ENCODE measurements around the gene RASA2. TPM values are rescaled to one million over a fixed set of nuclear protein-coding genes. Genes with fewer than 3 reads are reported as not detected.

The RASA2 gene
- total RNA-seq, 1 experiment from 2014 or later = 17.1 TPM

- Histone ChIP-seq H3K4me1 (replicated peaks; ENCODE audit: insufficient read depth) (peaks cover 8% of the 10 kb centered on the region), H3K79me2 (ENCODE audit: low read depth) (no peaks in the 10 kb centered on the region), H3K27ac (no peak overlapping the region), H3K36me3 (ENCODE audit: low read depth) (no peaks in the 10 kb centered on the region), H3K4me2 (no peak overlapping the region), H3F3A (ENCODE audit: insufficient read depth, low read depth) (no peaks in the 10 kb centered on the region), H2AFZ (no peak overlapping the region), H4K20me1 (ENCODE audit: insufficient read depth) (no peaks in the 10 kb centered on the region), H3K9me3 (ENCODE audit: insufficient read depth, low read depth) (no peaks in the 10 kb centered on the region), H3K27me3 (ENCODE audit: insufficient read depth, low read depth) (no peaks in the 10 kb centered on the region), H3K9me2 (ENCODE audit: insufficient read depth) (no peaks in the 10 kb centered on the region), H3K4me3 (no peak overlapping the region)
- DNase-seq = no peak
- intact Hi-C loops (cut with micrococcal nuclease; ENCODE audit: unreplicated experiment) = loop anchor here (5.0 to 10.0 kb wide), 3 partner anchors 49 to 446 kb away; no protein-coding TSS in a partner anchor
- BruUV-seq (replicated peaks) = no TSS peak
- CTCF ChIA-PET = interaction anchor here (1.5 kb wide), 1 partner anchor 90 kb away, joined by 4 read pairs; no protein-coding TSS in a partner anchor
- POLR2A ChIA-PET (ENCODE audit: unreplicated experiment) = no interaction called here
- TF ChIP-seq CTCF (conservative IDR thresholded peaks at IDR 0.05) = no peak
- no peak for TF ChIP-seq EZH2 (IDR thresholded peaks at IDR 0.05; ENCODE audit: low read depth)
Measured at GRCh38 chr3:141450727-141451375, 36.0 kb upstream of the RASA2 start.

- no peak overlapping the region for H2AFZ ChIP-seq
- H4K20me1 ChIP-seq (ENCODE audit: insufficient read depth) = no peaks in the 10 kb centered on the region
- ChIA-PET CTCF (interaction anchor here (0.6 to 3.7 kb wide), 12 partner anchors 8 to 258 kb away, joined by 3 to 43 read pairs (median 4); no protein-coding TSS in a partner anchor), POLR2A (ENCODE audit: unreplicated experiment) (interaction anchor here (0.6 kb wide), 1 partner anchor 107 kb away, joined by 5 read pairs; no protein-coding TSS in a partner anchor)
- no peaks in the 10 kb centered on the region for H3K27me3 ChIP-seq (ENCODE audit: insufficient read depth, low read depth)
- H3K4me2 ChIP-seq = no peak overlapping the region
- no peaks in the 10 kb centered on the region for H3K9me2 ChIP-seq (ENCODE audit: insufficient read depth)
- no peaks in the 10 kb centered on the region for H3K79me2 ChIP-seq (ENCODE audit: low read depth)
- H3F3A ChIP-seq (ENCODE audit: insufficient read depth, low read depth) = no peaks in the 10 kb centered on the region
- no peaks in the 10 kb centered on the region for H3K9me3 ChIP-seq (ENCODE audit: insufficient read depth, low read depth)
- intact Hi-C loops (cut with micrococcal nuclease; ENCODE audit: unreplicated experiment) = loop anchor here (1.0 to 10.0 kb wide), 7 partner anchors 50 to 447 kb away; partner anchors contain the start of gene PXYLP1
- H3K4me1 ChIP-seq (replicated peaks; ENCODE audit: insufficient read depth) = peaks cover 14% of the 10 kb centered on the region
- peak; percentile 41 to 65 for DNase-seq
- H3K4me3 ChIP-seq = no peak overlapping the region
- TF ChIP-seq EZH2 (IDR thresholded peaks at IDR 0.05; ENCODE audit: low read depth) (no peak), CTCF (conservative IDR thresholded peaks at IDR 0.05) (peak; percentile 69)
- BruUV-seq (replicated peaks) = no TSS peak
- H3K36me3 ChIP-seq (ENCODE audit: low read depth) = no peaks in the 10 kb centered on the region
- H3K27ac ChIP-seq = no peak overlapping the region
Measured at GRCh38 chr3:141452045-141452444, 34.8 kb upstream of the RASA2 start.

GRCh38 chr3:141452773-141453172 is 34.1 kb upstream of the RASA2 start:
- Histone ChIP-seq H4K20me1 (ENCODE audit: insufficient read depth) (no peaks in the 10 kb centered on the region), H2AFZ (no peak overlapping the region), H3K9me3 (ENCODE audit: insufficient read depth, low read depth) (no peaks in the 10 kb centered on the region), H3K27ac (no peak overlapping the region), H3K4me2 (no peak overlapping the region), H3K9me2 (ENCODE audit: insufficient read depth) (no peaks in the 10 kb centered on the region), H3K36me3 (ENCODE audit: low read depth) (no peaks in the 10 kb centered on the region), H3K79me2 (ENCODE audit: low read depth) (no peaks in the 10 kb centered on the region), H3K4me1 (replicated peaks; ENCODE audit: insufficient read depth) (peaks cover 14% of the 10 kb centered on the region), H3K4me3 (no peak overlapping the region), H3F3A (ENCODE audit: insufficient read depth, low read depth) (peaks cover 4% of the 10 kb centered on the region; the same call in 1 of the 2 replicates), H3K27me3 (ENCODE audit: insufficient read depth, low read depth) (no peaks in the 10 kb centered on the region)
- ChIA-PET POLR2A (ENCODE audit: unreplicated experiment) (interaction anchor here (0.6 kb wide), 1 partner anchor 106 kb away, joined by 5 read pairs; no protein-coding TSS in a partner anchor), CTCF (interaction anchor here (0.6 to 3.7 kb wide), 12 partner anchors 9 to 422 kb away, joined by 3 to 43 read pairs (median 4); no protein-coding TSS in a partner anchor)
- DNase-seq = no peak
- TF ChIP-seq CTCF (conservative IDR thresholded peaks at IDR 0.05) (no peak), EZH2 (IDR thresholded peaks at IDR 0.05; ENCODE audit: low read depth) (no peak)
- intact Hi-C loops (cut with micrococcal nuclease; ENCODE audit: unreplicated experiment) = loop anchor here (1.0 to 10.0 kb wide), 7 partner anchors 50 to 448 kb away; partner anchors contain the start of gene PXYLP1
- no TSS peak for BruUV-seq (replicated peaks)

Data from PC-9 (cell line).